GM15510 (cell line): ENCODE measurements around the gene FKBP6.

Experiments used
- POLR2A ChIP-seq: IDR thresholded peaks from 3 replicates; pipeline ENCODE4 v1.6.1; 2011; ENCODE audit warnings: borderline replicate concordance; ENCODE audit not compliant: insufficient read length; ENCODE audit errors: extremely low read depth

The FKBP6 gene

GRCh38 chr7:73358590-73359275, 30.8 kb downstream of the FKBP6 start:
- TF ChIP-seq POLR2A: no peak

- no peak for TF ChIP-seq POLR2A
Observed at GRCh38 chr7:73359306-73359705, 31.3 kb downstream of the FKBP6 start.

DNA sequence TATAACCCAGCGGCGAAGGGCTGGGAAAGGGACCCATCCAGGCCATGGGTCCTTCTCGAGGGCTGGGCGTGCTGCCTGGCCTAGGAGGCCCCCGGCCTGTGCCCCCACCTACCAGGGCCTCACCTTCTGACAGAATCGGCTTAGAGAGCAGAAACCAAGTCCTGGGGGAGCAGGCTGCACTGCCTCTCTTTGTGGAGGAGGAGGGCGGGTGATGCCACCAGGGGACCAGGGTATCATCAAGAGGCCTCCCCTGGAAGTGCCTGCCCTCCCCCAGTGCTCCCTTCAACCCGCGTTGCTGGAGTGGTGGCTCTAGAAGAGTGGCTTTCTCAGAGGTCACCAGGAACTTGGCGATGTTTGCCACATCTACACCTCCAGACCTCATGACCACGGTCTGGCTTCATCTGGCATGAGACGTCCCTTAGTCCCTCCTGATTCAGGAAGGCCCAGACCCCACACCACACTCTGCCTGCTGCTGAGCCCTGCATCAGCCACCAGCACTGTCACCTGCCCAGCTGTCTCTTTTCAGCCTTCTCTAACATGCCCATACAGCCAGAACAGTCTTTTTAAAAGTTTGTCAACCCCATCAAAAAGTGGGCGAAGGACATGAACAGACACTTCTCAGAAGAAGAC, 31.9 kb downstream of the FKBP6 start:
- no peak for TF ChIP-seq POLR2A

DNA sequence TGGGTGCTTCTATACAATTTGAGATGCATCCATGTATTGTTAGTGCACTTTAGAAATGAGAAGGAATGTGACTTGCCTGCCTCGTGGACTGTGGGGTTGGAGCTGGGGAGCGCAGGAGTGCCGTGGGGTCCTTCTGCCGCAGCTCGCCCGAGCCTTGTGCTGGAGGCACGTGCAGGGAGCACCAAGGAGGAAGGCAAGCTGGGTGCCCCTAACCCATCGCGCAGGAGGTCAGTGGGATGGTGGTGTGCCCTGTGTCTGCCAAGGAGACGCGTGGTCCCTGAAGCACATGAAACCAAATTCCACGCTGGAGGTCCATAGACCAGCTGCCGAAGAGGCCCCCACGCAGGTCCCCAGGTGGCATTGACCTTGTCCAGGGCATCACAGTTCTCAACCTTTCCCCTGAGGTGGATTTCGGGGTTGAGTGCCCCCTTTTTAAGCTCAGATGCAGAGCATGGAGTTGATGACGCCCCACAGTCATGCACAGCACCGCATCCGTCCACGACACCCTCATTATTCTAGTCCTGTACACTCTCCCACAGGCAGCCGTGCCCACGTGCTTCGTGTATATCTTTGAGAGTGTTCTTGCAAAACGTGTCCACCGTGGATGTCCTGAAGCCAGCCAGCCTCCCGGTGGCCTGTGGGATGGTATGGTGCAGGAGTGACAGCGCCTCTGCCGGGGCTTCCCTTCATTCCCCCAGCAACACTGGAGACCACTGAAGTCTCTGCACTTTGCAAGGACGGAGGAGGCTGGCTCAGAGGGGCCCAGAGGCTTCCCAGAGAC, 35.5 kb downstream of the FKBP6 start:
- no peak for TF ChIP-seq POLR2A

DNA sequence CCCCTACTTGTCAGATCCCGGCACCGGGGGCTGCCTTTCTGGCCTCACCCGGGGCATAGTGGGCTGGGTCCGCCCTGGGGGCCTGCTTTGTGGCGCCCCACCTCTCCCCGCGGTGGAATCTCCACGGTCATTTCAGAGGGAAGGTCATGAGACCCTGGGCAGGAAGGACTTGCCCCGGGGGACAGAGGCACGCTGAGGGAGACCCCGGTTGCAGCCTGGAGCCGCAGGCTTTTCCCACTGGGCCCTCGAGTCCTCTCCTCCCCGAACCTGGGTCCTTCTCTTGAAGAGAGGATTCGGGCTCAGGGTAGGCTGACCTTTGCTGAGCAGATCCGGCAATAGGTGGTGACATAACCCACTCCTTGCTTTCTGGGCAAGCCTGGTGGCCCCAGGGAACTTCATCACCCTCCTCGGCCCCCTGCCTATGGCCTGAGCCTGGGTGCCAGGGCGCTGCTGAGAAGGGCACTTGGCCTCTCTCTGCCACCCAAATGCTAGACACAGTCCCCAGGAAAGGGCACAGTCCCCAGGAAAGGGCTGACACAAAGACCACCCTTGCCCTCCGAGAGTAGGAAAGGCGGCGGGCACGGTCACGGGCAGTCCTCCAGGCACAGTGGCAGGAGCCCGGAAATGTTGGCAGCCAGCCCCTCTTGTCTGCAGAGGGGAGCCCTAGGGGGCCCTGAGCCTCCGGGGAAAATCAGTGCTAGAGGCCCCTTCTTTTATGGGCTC, 36.2 kb downstream of the FKBP6 start:
- no peak for TF ChIP-seq POLR2A

DNA sequence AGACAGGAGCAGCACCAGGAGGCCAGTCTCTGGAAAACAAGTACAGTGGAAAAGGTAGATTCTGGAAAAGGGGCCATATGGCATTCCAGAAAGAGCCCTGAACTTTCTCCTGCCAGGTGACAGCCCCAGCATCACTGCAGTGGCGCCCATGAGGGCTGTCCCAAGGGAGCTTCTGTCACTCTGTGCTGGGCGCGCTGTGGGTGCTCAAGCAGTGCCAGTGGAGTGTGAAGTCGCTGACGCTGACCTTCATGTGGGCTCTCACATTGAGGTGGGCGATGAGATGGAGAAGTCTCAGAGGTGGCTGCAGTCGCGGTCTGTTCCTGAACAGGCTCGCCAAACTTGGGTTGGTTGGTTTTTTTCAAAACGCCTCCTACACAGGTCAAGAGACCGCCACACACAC, 38.2 kb downstream of the FKBP6 start:
- no peak for TF ChIP-seq POLR2A

- TF ChIP-seq POLR2A: no peak
Observed at GRCh38 chr7:73366990-73367389, 39.0 kb downstream of the FKBP6 start.

- TF ChIP-seq POLR2A: no peak
Observed at GRCh38 chr7:73369009-73369408, 41.0 kb downstream of the FKBP6 start.

- no peak for TF ChIP-seq POLR2A
Observed at GRCh38 chr7:73369622-73370021, 41.7 kb downstream of the FKBP6 start.

DNA sequence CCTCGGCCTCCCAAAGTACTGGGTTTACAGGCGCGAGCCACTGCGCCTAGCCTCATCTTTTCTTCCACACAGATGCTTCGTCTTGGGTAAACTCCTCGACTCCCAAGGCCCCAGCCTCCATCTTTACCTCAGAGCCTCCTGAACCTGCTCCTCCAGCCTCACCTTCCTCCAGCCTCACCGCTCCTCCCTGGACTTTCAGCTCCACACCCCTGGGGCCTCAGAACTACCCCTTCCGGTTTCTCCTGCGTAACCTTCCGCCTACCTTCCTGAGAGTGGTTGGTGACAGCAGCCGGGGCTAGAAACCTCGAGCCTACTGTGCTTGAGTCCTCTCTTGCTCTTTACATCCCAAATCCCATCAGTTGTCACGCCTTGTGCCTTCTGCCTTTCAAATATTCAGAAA, 45.8 kb downstream of the FKBP6 start:
- no peak for TF ChIP-seq POLR2A

GRCh38 chr7:73376671-73377412, 48.9 kb downstream of the FKBP6 start:
- TF ChIP-seq POLR2A: no peak

GRCh38 chr7:73382934-73383503, 55.1 kb downstream of the FKBP6 start:
- no peak for TF ChIP-seq POLR2A

- no peak for TF ChIP-seq POLR2A
Observed at GRCh38 chr7:73387221-73387828, 59.4 kb downstream of the FKBP6 start.
